GM18520 (cell line): ENCODE results near the gene CELF1.
"Not testable (repeated sequence)": the region's sequence is repeated elsewhere in the genome, so short reads cannot be mapped to it uniquely, and the experiment has no call there.

Source experiments
- ATAC-seq: cut with Tn5 transposase; IDR thresholded peaks from one replicate; pipeline ENCODE4 v1.9.1; 2021; ENCODE audit not compliant: unreplicated experiment

CELF1 gene

DNA sequence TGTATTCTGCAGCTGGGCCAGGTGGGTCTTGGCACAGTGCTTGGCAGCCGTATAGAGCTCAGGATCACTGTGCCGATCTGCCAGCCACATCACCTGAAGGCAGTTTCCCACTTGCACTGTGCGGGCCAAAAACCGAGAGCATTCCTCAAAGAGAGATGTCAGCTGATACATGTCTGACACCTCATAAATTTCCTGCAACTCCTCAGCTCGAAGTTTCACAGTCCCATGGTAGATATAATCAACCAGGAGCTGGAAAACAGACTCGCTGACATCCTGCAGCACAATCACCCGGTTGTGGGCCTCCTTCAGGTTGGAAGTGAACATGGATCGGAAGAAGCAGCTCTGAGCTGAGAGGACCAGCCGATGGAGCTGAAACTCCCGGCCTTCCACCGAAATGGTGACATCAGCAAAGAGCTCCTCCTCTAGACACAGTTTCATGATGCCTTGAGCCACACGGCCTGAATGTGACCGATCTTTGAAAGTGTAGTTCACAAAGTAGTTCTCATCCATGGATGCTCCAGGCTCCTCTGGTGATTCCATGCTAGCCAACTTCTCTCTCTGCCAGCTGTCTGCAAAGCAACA is 24.6 kb upstream of the CELF1 start:
- ATAC-seq, result no peak

DNA sequence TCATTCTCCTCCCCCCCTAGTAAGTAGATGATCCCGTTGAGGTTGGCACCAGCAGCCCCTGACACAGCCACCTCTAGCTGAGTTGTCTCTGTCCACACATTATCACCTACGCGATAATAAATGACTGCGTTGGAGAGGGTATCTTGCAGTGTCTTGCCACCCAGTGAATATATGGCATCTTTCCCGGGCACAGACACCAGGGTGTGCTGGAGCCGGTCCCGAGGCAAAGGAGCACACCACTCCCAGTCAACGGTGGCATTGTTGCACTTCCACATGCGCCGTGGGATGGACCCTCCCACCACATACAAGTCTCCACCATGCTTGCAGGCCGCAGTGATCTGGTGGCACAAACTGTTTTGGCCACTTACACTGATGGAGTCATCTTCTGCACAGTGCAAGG is 20.4 kb upstream of the CELF1 start:
- ATAC-seq, result no peak

DNA sequence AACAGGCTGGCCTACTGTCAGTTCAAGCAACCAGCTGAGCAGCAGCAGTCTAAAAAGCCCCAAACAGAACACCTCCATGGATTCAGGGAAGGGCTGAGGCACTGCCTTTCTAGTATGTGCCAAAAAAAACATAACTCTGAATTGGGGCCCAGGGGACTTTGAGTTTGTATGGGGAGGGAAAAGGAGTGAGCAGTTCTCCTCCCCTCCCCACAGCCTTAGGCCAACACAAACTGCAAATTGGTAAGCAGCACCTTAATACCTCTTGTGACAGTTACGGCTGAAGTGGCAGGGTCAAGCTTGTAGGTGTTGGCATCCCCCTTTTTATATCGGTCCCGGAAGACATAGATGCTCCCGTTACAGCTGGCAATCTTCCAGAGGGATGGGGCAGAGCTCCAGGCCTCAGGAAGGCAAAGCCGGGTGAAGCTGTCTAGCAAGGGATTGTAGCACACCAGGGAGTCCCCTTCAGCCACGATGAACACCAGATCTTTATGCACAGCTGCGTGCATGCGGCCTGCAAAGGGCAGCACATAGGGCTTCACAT is 19.9 kb upstream of the CELF1 start:
- ATAC-seq, result no peak

DNA sequence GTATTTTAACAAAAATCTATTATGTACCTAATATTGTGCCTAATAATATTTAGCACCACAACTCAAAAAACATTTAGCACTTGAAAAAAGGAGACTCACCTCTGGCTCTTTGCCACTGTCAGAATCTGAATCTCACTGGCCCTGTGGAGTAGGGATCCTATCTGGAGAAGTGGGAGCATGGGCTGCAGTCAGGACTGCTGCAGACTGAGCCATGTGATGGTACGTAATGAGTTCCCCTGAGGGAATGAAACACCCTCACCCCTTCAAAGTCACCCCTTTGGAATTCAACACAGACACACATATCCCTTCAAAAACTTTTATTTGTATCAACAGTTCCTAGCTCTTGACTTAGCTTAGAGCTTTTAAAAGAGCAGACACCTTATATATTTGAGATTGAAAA is 19.0 kb upstream of the CELF1 start:
- ATAC-seq, result no peak

DNA sequence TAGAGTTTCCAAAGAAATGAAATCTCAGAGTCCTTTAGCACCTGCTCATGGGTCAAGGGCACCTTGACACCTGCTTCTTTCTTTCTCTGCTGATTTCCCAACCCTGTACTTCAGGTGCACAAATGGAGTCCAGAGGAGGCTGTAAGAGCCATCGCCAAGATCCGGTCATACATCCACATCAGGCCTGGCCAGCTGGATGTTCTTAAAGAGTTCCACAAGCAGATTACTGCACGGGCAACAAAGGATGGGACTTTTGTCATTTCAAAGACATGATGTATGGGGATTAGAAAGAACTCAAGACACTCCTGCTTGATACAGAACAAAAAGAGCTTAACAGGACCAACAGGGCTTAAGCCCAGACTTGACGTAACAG is 18.4 kb upstream of the CELF1 start:
- no peak for ATAC-seq

DNA sequence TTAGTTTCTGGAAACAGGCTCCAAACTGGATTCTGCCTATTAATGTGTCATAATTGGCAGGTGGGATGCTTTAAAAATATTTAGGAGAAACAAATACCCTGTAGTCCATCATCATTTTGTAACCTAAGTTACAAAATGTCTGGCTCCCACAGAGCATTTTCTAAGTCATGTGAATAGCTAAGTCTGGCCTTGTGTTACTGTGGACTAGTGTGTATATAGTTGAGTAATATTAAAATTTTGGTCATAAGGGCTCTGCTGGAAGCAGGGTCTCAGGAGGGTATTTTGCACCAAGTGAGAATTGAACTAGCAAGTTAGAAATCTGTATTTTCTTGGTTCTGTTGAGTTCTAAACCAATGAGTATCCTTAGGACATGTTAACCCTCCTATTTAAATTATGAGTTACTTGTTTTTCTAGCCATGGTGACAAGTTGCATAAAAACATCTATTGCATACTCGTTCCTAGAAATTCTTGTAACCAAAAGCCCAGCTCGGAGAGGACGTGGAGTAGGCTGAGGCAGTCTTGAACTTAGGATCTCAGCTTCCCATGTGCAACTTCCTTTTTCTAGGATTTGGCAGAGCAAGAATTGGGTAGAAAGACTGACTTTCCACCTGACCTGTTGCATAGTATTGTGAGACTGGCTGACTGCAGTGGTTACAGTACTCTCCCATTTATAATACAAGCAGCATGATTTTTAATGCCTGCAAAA is 17.9 kb upstream of the CELF1 start:
- ATAC-seq, result no peak

DNA sequence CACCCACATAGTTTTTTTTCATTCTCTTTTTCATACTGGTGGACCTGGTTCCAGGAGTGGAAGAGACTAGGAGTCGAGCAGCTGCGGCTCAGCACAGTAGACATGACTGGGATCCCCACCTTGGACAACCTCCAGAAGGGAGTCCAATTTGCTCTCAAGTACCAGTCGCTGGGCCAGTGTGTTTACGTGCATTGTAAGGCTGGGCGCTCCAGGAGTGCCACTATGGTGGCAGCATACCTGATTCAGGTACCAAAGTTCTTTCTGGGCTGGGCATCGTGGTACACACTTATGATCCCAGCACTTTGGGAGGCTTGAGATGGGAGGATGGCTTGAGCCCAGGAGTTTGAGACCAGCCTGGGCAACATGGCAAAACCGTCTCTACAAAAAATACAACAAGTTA is 16.7 kb upstream of the CELF1 start:
- ATAC-seq, result no peak

DNA sequence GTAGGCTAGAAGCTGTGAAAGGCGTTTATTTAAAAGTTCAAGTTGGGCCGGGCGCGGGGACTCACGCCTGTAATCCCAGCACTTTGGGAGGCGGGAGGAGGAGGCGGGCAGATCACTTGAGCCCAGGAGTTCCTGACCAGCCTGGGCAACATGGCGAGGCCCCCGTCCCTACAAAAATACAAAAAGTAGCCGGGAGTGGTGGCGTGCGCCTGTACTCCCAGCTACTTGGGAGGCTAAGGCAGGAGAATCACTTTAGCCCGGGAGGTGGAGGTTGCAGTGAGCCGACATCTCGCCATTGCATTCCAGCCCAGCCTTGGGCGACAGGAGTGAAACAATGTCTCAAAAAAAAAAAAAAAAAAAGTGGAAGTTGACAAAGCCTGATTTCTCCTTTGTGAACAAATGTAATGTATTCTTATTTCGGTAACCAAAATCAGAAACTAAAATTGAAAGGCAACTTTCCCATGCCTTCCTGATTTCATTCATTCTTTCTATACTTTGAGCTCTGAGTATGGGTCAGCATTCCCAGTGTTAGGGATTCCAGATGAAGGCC is 13.3 kb upstream of the CELF1 start:
- ATAC-seq, result no peak

DNA sequence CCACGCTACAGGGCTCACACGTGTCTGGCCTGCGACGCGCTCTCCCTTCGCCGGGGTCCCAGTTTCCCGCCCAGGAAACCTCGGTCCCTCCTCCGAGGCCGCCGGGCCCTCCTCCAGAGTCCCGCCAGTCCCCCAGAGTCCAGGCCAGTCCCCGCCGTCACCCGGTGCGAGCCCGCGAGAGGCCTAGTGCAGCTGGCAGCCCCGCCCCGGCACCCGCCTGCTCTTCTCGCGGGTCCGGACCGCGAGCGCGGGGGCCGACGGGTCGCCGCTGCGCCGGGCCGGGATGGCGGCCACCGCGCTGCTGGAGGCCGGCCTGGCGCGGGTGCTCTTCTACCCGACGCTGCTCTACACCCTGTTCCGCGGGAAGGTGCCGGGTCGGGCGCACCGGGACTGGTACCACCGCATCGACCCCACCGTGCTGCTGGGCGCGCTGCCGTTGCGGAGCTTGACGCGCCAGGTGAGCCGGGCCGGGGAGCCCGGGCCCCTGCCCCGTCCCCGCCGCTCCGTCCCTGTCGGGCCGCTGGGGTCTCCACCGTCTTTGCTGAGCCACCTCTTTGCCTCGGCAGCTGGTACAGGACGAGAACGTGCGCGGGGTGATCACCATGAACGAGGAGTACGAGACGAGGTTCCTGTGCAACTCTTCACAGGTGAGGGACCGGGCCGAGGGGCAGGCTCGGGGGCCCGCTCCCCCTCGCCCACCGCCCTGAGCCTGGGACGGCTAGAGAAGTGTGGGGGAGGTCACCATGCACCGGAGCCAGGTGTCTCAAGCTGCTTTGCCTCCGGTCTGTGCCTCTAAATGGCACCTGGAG is 12.6 kb upstream of the CELF1 start, which contains the start of gene PTPMT1:
TSS of gene PTPMT1 (plus strand) at position 260 of the 809 bp plus-strand sequence. CDS start at position 284, 24 bp downstream.
- peak; percentile 76 for ATAC-seq

DNA sequence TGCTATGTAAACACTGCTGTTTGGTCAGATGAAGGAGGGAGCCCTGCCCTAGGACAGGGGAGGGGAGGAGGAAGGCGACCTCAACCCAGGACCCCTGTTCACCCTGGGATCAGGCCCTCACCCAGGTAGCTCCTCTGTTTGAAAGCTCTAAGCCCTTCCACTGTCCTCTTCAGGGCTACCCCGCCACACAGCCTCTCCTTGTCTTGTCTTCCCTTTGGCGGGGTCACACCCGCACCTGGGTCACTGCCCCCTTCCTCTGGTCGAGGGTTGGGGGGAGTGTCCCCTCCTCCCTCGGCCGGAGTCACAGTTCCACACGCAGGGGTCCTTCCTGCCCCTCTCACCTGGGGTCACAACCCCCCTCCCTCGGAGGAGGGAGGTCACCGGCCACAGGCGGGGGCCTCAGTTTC is 12.0 kb upstream of the CELF1 start:
- peak; percentile 2 for ATAC-seq

DNA sequence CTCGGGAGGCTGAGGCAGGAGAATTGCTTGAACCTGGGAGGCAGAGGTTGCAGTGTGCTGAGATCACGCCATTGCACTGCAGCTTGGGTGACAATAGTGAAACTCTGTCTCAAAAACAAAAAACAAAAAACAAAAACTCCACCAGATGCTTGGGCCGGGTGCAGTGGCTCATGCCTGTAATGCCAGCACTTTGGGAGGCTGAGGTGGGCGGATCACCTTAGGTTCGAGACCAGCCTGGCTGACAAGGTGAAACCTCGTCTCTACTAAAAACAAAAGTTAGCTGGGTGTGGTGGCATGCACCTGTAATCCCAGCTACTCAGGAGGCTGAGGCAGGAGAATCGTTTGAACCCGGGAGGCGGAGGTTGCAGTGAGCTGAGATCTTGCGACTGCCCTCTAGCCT is 11.4 kb upstream of the CELF1 start:
- ATAC-seq, result not testable (repeated sequence)

DNA sequence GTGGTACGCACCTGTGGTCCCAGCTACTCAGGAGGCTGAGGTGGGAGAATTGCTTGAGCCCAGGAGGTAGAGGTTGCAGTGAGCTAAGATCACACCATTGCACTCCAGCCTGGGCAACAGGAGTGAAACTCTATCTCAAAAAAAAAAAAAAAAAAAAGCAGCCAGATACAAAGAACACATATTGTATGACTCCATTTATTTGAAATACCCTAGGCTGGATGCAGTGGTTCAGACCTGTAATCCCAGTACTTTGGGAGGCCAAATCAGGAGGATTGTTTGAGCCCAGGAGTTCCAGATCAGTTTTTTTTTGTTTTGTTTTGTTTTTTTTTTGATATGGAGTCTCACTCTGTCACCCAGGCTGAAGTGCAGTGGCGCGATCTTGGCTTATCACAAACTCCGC is 9.5 kb upstream of the CELF1 start:
- not testable (repeated sequence) for ATAC-seq

DNA sequence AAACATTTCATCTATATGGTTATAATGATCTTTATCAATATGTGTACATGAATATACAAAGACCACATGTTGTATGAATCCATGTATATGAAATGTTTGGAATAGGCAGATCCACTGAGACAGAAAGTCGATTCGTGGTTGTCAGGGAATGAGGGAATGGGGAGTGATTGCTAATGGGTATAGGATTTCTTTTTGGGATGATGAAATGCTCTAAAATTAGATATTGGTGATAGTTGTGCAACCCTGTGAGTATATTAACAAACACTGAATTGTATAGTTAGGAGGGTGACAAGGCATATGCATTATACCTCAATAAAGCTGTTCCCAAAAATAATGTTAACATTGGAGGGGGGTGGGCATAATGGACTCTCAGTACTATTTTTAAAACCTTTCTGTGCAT is 7.5 kb upstream of the CELF1 start:
- no peak for ATAC-seq

DNA sequence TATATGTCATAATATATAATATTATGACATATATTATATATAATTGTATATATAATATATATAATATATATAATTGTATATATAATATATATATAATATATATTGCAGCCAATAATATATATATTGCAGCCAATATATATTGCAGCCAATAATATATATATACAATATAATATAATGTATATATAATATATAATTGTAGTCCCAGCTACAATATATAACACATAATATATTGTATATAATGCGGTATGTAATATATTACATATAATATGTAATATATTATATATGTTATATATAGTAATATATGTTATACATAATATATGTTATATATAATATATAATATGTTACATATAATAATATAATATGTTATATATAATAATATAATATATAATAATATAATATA is 5.8 kb upstream of the CELF1 start:
- ATAC-seq, result no peak

DNA sequence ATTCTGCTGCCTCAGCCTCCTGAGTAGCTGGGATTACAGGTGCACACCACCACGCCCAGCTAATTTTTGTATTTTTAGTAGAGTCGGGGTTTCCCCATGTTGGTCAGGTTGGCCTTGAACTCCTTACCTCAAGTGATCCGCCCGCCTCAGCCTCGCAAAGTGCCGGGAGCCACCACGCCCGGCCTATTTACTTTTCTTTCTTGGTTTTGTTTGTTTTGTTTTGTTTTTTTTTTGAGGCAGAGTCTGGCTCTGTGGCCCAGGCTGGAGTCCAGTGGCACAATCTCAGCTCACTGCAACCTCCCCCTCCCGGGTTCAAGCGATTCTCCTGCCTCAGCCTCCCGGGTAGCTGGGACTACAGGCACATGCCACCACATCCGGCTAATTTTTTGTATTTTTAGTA is 4.1 kb upstream of the CELF1 start:
- ATAC-seq, result not testable (repeated sequence)

DNA sequence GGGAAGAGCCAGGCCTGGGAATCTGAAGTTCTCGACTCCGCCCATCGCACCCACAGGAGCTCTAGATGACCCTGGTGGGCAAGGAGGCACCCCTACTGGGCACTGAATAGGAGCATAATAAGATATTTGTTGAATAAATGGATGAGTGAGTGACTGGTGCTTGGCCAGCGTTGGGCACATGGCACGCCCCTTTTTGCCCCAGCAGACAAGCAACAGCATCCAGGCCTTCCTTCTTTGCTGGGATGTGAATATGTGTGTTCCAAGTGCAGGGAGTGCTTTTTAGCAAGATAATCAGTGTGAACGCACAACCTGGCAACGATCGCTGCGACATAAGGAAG is 443 bp upstream of the CELF1 start:
- no peak for ATAC-seq

DNA sequence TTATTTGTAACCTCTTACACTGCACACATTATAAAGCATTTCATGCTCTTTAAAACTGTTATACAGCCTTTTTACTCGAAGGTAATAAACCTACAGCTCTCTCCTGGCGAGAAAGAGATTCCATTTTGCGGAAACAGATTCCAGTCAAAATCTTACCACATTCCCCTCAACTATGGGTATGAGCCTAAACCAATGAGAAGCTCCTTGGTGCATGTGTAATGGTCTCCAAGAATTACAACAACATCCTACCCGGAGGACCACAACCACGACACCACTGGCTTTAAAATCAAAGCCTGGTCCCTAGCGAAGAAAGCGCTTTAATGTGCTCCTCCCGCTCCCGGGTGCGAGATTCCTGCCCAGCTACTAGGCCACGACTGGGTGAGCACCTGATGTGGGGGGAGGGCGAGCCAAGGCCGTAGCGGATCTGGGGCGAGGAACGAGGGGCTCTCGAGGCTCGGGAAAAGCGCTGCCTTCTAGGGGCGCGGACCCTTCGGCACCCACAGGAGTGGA is 821 bp downstream of the CELF1 start:
- ATAC-seq, result no peak

DNA sequence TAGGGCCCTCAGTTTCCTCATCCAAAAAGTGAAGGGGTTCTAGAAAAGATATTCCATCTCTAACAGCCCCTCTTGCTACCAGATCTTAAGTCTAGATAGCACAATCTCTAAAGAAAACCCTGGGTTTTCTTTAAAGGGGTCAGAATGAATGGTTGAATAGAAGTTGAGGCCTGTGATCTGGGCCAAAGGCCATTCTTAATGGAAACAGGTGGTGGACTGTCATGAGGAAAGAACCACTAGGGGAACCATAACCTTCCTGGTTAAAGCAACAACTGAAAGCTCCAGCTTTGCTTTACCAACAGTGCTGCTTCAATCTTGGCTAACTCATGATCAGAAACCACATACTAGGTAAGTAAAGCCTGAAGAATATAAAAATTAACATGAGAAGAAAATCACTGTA is 1.8 kb downstream of the CELF1 start:
- no peak for ATAC-seq

DNA sequence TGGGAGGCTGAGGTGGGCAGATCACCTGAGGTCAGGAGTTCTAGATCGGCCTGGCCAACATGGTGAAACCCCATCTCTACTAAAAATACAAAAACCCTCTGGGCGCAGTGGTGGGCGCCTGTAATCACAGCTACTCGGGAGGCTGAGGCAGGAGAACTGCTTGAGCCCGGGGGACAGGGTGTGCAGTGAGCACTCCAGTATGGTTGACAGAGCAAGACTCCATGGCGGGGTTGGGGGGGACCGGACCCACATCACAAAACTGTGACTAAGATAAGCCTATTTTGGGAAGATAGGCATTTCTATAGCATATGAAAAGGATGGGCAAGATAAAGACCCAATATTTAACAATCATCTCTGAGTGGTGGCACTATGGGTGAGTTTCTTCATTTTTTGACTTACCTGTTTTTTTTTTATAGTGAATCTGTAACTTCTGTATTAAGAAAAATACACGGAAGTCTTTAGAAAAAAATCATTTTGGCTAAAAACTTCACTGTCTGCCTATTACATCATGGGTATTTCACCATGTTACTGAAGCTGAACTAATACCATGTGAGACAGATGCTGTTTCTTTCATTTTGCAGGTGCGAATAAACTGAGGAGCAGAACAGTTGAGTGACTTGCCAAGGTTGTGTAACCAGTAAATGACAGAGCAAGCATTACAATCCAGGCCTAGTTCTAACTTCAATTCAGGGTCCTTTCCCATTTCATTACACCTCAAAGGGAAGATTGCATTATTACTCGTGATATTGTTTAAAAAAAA is 2.5 kb downstream of the CELF1 start:
- no peak for ATAC-seq

DNA sequence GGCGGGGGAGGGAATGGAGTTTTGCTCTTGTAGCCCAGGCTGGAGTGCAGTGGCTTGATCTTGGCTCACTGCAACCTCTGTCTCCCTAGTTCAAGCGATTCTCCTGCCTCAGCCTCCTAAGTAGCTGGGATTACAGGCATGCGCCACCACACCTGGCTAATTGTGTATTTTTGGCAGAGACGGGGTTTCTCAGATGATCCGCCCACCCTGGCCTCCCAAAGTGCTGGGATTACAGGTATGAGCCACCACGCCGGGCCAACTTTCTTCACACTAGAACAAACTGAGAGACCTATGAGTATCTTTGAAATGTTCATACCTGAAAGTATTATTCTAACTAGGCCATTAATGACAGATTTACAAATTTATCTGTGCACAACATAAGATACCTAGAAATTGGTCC is 6.7 kb downstream of the CELF1 start:
- ATAC-seq, result not testable (repeated sequence)

DNA sequence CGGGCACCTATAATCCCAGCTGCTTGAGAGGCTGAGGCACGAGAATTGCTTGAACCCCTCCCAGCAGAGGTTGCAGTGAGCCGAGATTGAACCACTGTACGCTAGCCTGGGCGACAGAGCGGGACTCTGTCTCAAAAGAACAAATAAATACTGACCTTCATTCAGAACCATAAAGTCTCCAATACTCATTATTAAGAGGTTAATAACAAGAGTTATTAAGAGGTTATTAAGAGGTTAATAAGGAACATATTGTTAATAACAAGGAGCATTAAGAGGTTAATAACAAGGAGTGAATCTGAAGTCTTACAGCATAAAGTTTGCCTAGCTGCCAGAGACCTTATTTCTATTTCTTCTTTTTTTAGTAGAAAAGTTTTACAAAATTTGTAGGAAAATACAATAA is 7.6 kb downstream of the CELF1 start:
- ATAC-seq, result no peak
